Activated CD4-positive, alpha-beta T cell treated with anti-CD3 and anti-CD28 coated beads, Interleukin-2, Interleukin-4, amounts not matched to agents 100 ng/mL and 50 ng/mL, durations not matched to agents 16 hours and 8 hours (primary cell): ENCODE data around the gene ELL2.

Experiments used
- DNase-seq: peaks from one replicate; pipeline ENCODE4 v3.0.0-alpha.2; 2020; ENCODE audit warnings: low spot score

Gene ELL2

GRCh38 chr5:95956021-95956899, 5.4 kb downstream of the ELL2 start:
- no peak for DNase-seq

GRCh38 chr5:95954716-95955115, 6.9 kb downstream of the ELL2 start:
- no peak for DNase-seq

- no peak for DNase-seq
These were observed 8.5 kb downstream of the ELL2 start for GRCh38 chr5:95953021-95953702.

GRCh38 chr5:95951916-95952315, 9.7 kb downstream of the ELL2 start:
- no peak for DNase-seq

- DNase-seq = peak; percentile 31
These were observed 11.8 kb downstream of the ELL2 start for GRCh38 chr5:95949810-95950209.

- DNase-seq = no peak
These were observed 13.0 kb downstream of the ELL2 start for GRCh38 chr5:95948631-95949030.

- no peak for DNase-seq
These were observed 15.2 kb downstream of the ELL2 start for GRCh38 chr5:95946451-95946850.

GRCh38 chr5:95942968-95943367, 18.7 kb downstream of the ELL2 start:
- DNase-seq = no peak

- DNase-seq = no peak
These were observed 19.2 kb downstream of the ELL2 start for GRCh38 chr5:95942414-95942813.

GRCh38 chr5:95941756-95942155, 19.9 kb downstream of the ELL2 start:
- no peak for DNase-seq

- no peak for DNase-seq
These were observed 20.6 kb downstream of the ELL2 start for GRCh38 chr5:95940758-95941682.

- DNase-seq = no peak
These were observed 22.2 kb downstream of the ELL2 start for GRCh38 chr5:95939465-95939864.

- no peak for DNase-seq
These were observed 22.9 kb downstream of the ELL2 start for GRCh38 chr5:95938766-95939165.

- no peak for DNase-seq
These were observed 23.3 kb downstream of the ELL2 start for GRCh38 chr5:95938347-95938746.

- no peak for DNase-seq
These were observed 24.0 kb downstream of the ELL2 start for GRCh38 chr5:95937607-95938152.

- DNase-seq = no peak
These were observed 24.7 kb downstream of the ELL2 start for GRCh38 chr5:95936812-95937397.

GRCh38 chr5:95935553-95936100, 26.0 kb downstream of the ELL2 start:
- no peak for DNase-seq

- no peak for DNase-seq
These were observed 27.3 kb downstream of the ELL2 start for GRCh38 chr5:95934207-95934804.

- DNase-seq = no peak
These were observed 28.7 kb downstream of the ELL2 start for GRCh38 chr5:95932941-95933340.

- no peak for DNase-seq
These were observed 30.4 kb downstream of the ELL2 start for GRCh38 chr5:95931079-95931833.
